H1 (cell line): Measurements from ENCODE around the gene ZIC5. TPM values are rescaled to one million over a fixed set of nuclear protein-coding genes. Genes with fewer than 3 reads are reported as not detected.

Experiments used
- CTCF ChIA-PET: fragments of 300-600 bp; sonication (Branson Sonifier 250); formaldehyde crosslinking; loops from one replicate; lab custom pipeline; 2021; ENCODE audit not compliant: partially characterized antibody; lab: Charles Lee
- POLR2A ChIA-PET: fragments of 300-600 bp; sonication (Branson Sonifier 250); formaldehyde crosslinking; loops from one replicate; lab custom pipeline; 2021; ENCODE audit warnings: inconsistent platforms; ENCODE audit not compliant: partially characterized antibody; lab: Charles Lee
- DNase-seq, 2 experiments: peaks; one replicate each; pipeline versions ENCODE4 v3.0.0 to v3.0.0-alpha.2; 2010 to 2022; ENCODE audit warnings: low spot score in 2 of 2, low read depth in 1 of 2, mixed read lengths in 1 of 2
- FAIRE-seq: peaks from 2 replicates; lab custom pipeline; 2011; peaks lifted over from hg19 to GRCh38; lab: Jason Lieb, UNC
- H2AFZ ChIP-seq: 2 replicates; pipeline ENCODE4 v1.8.1; 2012; ENCODE audit warnings: low read length, inconsistent platforms
- H2AK5ac ChIP-seq: 2 replicates; pipeline ENCODE4 v1.6.1; 2013; ENCODE audit warnings: low read depth, low read length
- H2BK120ac ChIP-seq: replicated peaks from 2 replicates; pipeline ENCODE3; 2013; ENCODE audit warnings: low read depth, low read length, inconsistent platforms
- H2BK12ac ChIP-seq: 2 replicates; pipeline ENCODE4 v1.6.1; 2013; ENCODE audit warnings: low read depth, low read length
- H2BK15ac ChIP-seq: 2 replicates; pipeline ENCODE4 v1.6.1; 2013; ENCODE audit warnings: low read length
- H2BK20ac ChIP-seq: 2 replicates; pipeline ENCODE4 v1.6.1; 2013; ENCODE audit warnings: low read length
- H2BK5ac ChIP-seq: 2 replicates; pipeline ENCODE4 v1.6.1; 2013; ENCODE audit warnings: low read depth, low read length
- H3K14ac ChIP-seq: 2 replicates; pipeline ENCODE4 v1.6.1; 2013; ENCODE audit warnings: inconsistent platforms; ENCODE audit not compliant: insufficient read length
- H3K18ac ChIP-seq: 2 replicates; pipeline ENCODE4 v1.6.1; 2013; ENCODE audit warnings: low read length; ENCODE audit errors: extremely low read depth
- H3K23ac ChIP-seq: 2 replicates; pipeline ENCODE4 v1.6.1; 2013; ENCODE audit warnings: inconsistent platforms; ENCODE audit not compliant: insufficient read length
- H3K23me2 ChIP-seq: 2 replicates; pipeline ENCODE4 v1.6.1; 2013; ENCODE audit warnings: low read depth, low read length
- H3K27ac ChIP-seq: 2 replicates; pipeline ENCODE4 v1.6.1; 2011; ENCODE audit warnings: low read depth, low read length, inconsistent platforms
- H3K27me3 ChIP-seq, 4 experiments: replicated peaks in 1 of 4; 1 replicate in 1 of 4; 2 replicates in 3 of 4; pipeline versions ENCODE4 v1.6.1 to v1.8.1; 2011 to 2013; ENCODE audit warnings: low read length in 3 of 4, mild to moderate bottlenecking in 3 of 4, inconsistent platforms in 2 of 4, mixed read lengths in 2 of 4, moderate library complexity in 1 of 4; ENCODE audit not compliant: control insufficient read depth in 3 of 4, insufficient read depth in 3 of 4; ENCODE audit errors: extremely low read depth in 1 of 4
- H3K36me3 ChIP-seq, 4 experiments: 2 replicates each; pipeline versions ENCODE4 v1.6.1 to v1.8.1; 2011 to 2013; ENCODE audit warnings: mild to moderate bottlenecking in 4 of 4, low read length in 3 of 4, moderate library complexity in 2 of 4, control low read depth in 1 of 4, inconsistent platforms in 1 of 4; ENCODE audit not compliant: insufficient read depth in 4 of 4, control insufficient read depth in 2 of 4
- H3K4ac ChIP-seq: replicated peaks from 2 replicates; pipeline ENCODE3; 2013; ENCODE audit warnings: low read length, low read depth, mixed read lengths, inconsistent platforms; ENCODE audit not compliant: insufficient read length
- H3K4me1 ChIP-seq, 4 experiments: replicated peaks in 1 of 4; 1 replicate in 1 of 4; 2 replicates in 3 of 4; pipeline versions ENCODE4 v1.6.1 to v1.8.1; 2011 to 2013; ENCODE audit warnings: low read length in 3 of 4, inconsistent platforms in 2 of 4, mixed read lengths in 1 of 4; ENCODE audit not compliant: insufficient read depth in 4 of 4, control insufficient read depth in 3 of 4
- H3K4me2 ChIP-seq, 2 experiments: 2 replicates each; pipeline versions ENCODE4 v1.6.1 to v1.8.1; 2011 to 2013; ENCODE audit warnings: low read depth in 2 of 2, low read length in 2 of 2, control low read depth in 1 of 2, inconsistent platforms in 1 of 2, mild to moderate bottlenecking in 1 of 2; ENCODE audit not compliant: insufficient read depth in 1 of 2
- H3K4me3 ChIP-seq, 4 experiments: fragments of 200-600, 300-600 bp in 1 of 4; sonication (generic), shearing (Covaris generic), sonication (Bioruptor Twin) in 1 of 4; 2 replicates each; pipeline versions ENCODE4 v1.5.1 to v1.8.1; 2011 to 2016; ENCODE audit warnings: low read length in 4 of 4, low read depth in 3 of 4, control low read depth in 2 of 4, inconsistent platforms in 2 of 4, mild to moderate bottlenecking in 2 of 4, mixed read lengths in 1 of 4, moderate library complexity in 1 of 4; ENCODE audit not compliant: insufficient read depth in 2 of 4; ENCODE audit errors: extremely low read depth in 1 of 4
- H3K56ac ChIP-seq: replicated peaks from 2 replicates; pipeline ENCODE3; 2013; ENCODE audit warnings: low read depth, mild to moderate bottlenecking, mixed read lengths, low read length, inconsistent platforms; ENCODE audit not compliant: insufficient read length
- H3K79me1 ChIP-seq: 2 replicates; pipeline ENCODE4 v1.6.1; 2013; ENCODE audit warnings: low read depth, low read length, control low read depth
- H3K79me2 ChIP-seq, 2 experiments: 2 replicates each; pipeline versions ENCODE4 v1.6.1 to v1.8.1; 2012 to 2013; ENCODE audit warnings: low read length in 2 of 2, mild to moderate bottlenecking in 2 of 2, inconsistent platforms in 1 of 2; ENCODE audit not compliant: insufficient read depth in 2 of 2, control insufficient read depth in 1 of 2
- H3K9ac ChIP-seq, 4 experiments: replicated peaks in 1 of 4; 1 replicate in 1 of 4; 2 replicates in 3 of 4; pipeline versions ENCODE4 v1.6.1 to v1.8.1; 2011 to 2013; ENCODE audit warnings: low read depth in 3 of 4, low read length in 3 of 4, control low read depth in 2 of 4, mild to moderate bottlenecking in 2 of 4, moderate library complexity in 2 of 4, inconsistent platforms in 1 of 4; ENCODE audit errors: extremely low read depth in 1 of 4
- H3K9me3 ChIP-seq, 2 experiments: 2 replicates each; pipeline versions ENCODE4 v1.6.1 to v1.8.1; 2012 to 2013; ENCODE audit warnings: mild to moderate bottlenecking in 2 of 2, moderate library complexity in 2 of 2, control low read depth in 1 of 2, inconsistent platforms in 1 of 2, low read depth in 1 of 2, low read length in 1 of 2, mixed read lengths in 1 of 2; ENCODE audit not compliant: insufficient read depth in 2 of 2
- H4K20me1 ChIP-seq, 2 experiments: replicated peaks in 1 of 2; 2 replicates each; pipeline versions ENCODE3 to v1.8.1; 2011 to 2013; ENCODE audit warnings: inconsistent platforms in 2 of 2, low read length in 2 of 2, mild to moderate bottlenecking in 1 of 2; ENCODE audit not compliant: insufficient read depth in 2 of 2, control insufficient read depth in 1 of 2
- H4K5ac ChIP-seq: 2 replicates; pipeline ENCODE4 v1.6.1; 2013; ENCODE audit warnings: low read length, low read depth, mixed read lengths, inconsistent platforms; ENCODE audit not compliant: insufficient read length
- H4K8ac ChIP-seq: 2 replicates; pipeline ENCODE4 v1.8.0; 2013; ENCODE audit warnings: mild to moderate bottlenecking, moderate library complexity, low read length, inconsistent platforms; ENCODE audit not compliant: insufficient read depth; ENCODE audit errors: extremely low read depth
- H4K91ac ChIP-seq: replicated peaks from 2 replicates; pipeline ENCODE3; 2013; ENCODE audit warnings: low read length, mixed read lengths, inconsistent platforms; ENCODE audit not compliant: insufficient read length
- BCL11A ChIP-seq, 2 experiments: IDR thresholded peaks; one replicate each; pipeline ENCODE4 v1.6.1; 2011; ENCODE audit warnings: low read depth in 2 of 2, low read length in 2 of 2, mild to moderate bottlenecking in 2 of 2
- CHD1 ChIP-seq: IDR thresholded peaks from 2 replicates; pipeline ENCODE4 v1.6.1; 2012; ENCODE audit warnings: low read depth, low read length, improper control_type of control experiment
- EGR1 ChIP-seq: IDR thresholded peaks from 2 replicates; pipeline ENCODE4 v1.6.1; 2011; ENCODE audit warnings: low read depth, low read length, borderline replicate concordance
- JUN ChIP-seq: IDR thresholded peaks from 2 replicates; pipeline ENCODE4 v1.6.1; 2011; ENCODE audit warnings: low read depth, mild to moderate bottlenecking, improper control_type of control experiment, low read length
- KDM1A ChIP-seq: fragments of 200-600, 300-600 bp; sonication (generic); IDR thresholded peaks from 2 replicates; pipeline ENCODE4 v1.7.1; 2016; ENCODE audit warnings: mild to moderate bottlenecking, low read length, borderline replicate concordance
- KDM4A ChIP-seq: IDR thresholded peaks from one replicate; pipeline ENCODE4 v1.7.1; 2012; ENCODE audit warnings: low read depth, mild to moderate bottlenecking, moderate library complexity, low read length, inconsistent platforms; ENCODE audit not compliant: severe bottlenecking
- WGBS, 2 experiments: shearing (Covaris generic) in 1 of 2; methylation state at CpG; one replicate each; pipeline versions ENCODE4 v1.1.6 to v1.1.7; 2013 to 2015; ENCODE audit warnings: low lambda C conversion rate in 2 of 2, mixed read lengths in 2 of 2, inconsistent platforms in 1 of 2, low coverage in 1 of 2, missing lambda C conversion rate in 1 of 2; ENCODE audit not compliant: insufficient replicate concordance in 2 of 2, insufficient coverage in 1 of 2, insufficient read length in 1 of 2; ENCODE audit errors: extremely low coverage in 1 of 2, missing lambda C conversion rate in 1 of 2; 5-methylcytosine and 5-hydroxymethylcytosine counted together
- polyA plus RNA-seq, 7 experiments: library from polyadenylated mRNA; depleted of rRNA in 3 of 7; stranded (reverse) in 5 of 7; unstranded in 2 of 7; fragments of >200 nt in 5 of 7; fragments of 200-250 nt in 2 of 7; gene quantifications; 1 replicate in 5 of 7; 2 replicates in 1 of 7; 4 replicates in 1 of 7; pipeline versions ENCODE4 v1.2.1 to v1.2.3, GENCODE V29; 2011 to 2013; ENCODE audit warnings: missing spikeins in 2 of 7, mixed read lengths in 2 of 7
- total RNA-seq: library from RNA; stranded (reverse); fragmentation: NEBNext Ultra II Directional; extraction: Animal tissue kit (Norgen Biotek cat#: 25700); gene quantifications from 2 replicates; pipeline ENCODE4 v1.2.1, GENCODE V29; 2021
- TF ChIP-seq, protein P1 (sequence below): IDR thresholded peaks from 2 replicates; pipeline ENCODE4 v1.6.1; 2011; ENCODE audit warnings: low read depth, mild to moderate bottlenecking, low read length; ENCODE audit not compliant: insufficient read depth

Gene ZIC5
- total and polyA plus RNA-seq, 2 of the 8 experiments (the other 6 are each of a cell fraction or from before 2014, with no cell fraction given) = 14.2 to 52.7 TPM

- H3K27me3 ChIP-seq = peaks cover 7 to 47% (median 37%) of the 10 kb centered on the region in 4 experiments; a peak in 6 of 7 replicates
Observed at GRCh38 chr13:99960663-99961311, 10.8 kb downstream of the ZIC5 start.

More at GRCh38 chr13:99960663-99961311, 10.8 kb downstream of the ZIC5 start:
- Histone ChIP-seq H3K4me3 (peak overlapping the region in 1 of 4 experiments; percentile 47; a peak in 5 of 8 replicates), H2AFZ (no peak overlapping the region), H2BK120ac (no peak overlapping the region), H3K23ac (no peak overlapping the region), H3K36me3 (peaks cover 0 to 30% (median 16%) of the 10 kb centered on the region in 4 experiments; a peak in 6 of 8 replicates), H4K8ac (no peak overlapping the region), H3K4me1 (peaks cover 10 to 32% (median 20%) of the 10 kb centered on the region in 4 experiments), H3K27ac (no peak overlapping the region), H3K9me3 (no peaks in the 10 kb centered on the region), H3K79me2 (peaks cover 0 to 15% of the 10 kb centered on the region in 2 experiments; a peak in 2 of 4 replicates), H3K23me2 (peaks cover 39% of the 10 kb centered on the region), H3K4me2 (peak overlapping the region; percentile 67 to 98), H2AK5ac (no peak overlapping the region), H3K56ac (no peak overlapping the region), H3K4ac (no peak overlapping the region), H4K20me1 (peaks cover 10 to 11% of the 10 kb centered on the region in 2 experiments), H3K14ac (no peak overlapping the region), H3K9ac (no peak overlapping the region), H4K5ac (no peak overlapping the region), H2BK12ac (peak overlapping the region; percentile 46; the same call in 1 of the 2 replicates), H4K91ac (no peak overlapping the region), H2BK20ac (no peak overlapping the region), H2BK15ac (no peak overlapping the region), H3K79me1 (no peaks in the 10 kb centered on the region), H3K18ac (peak overlapping the region; percentile 24; the same call in 1 of the 2 replicates), H2BK5ac (no peak overlapping the region; the same call in 1 of the 2 replicates)
- FAIRE-seq (no peak), DNase-seq (no peak)
- CTCF ChIA-PET = interaction anchor here (0.7 to 11.7 kb wide), 16 partner anchors 9 to 343 kb away, joined by 3 to 93 read pairs (median 3); partner anchors contain the start of gene ZIC2
- POLR2A ChIA-PET = interaction anchor here (0.6 to 8.9 kb wide), 12 partner anchors 10 to 305 kb away, joined by 3 to 80 read pairs (median 6); partner anchors contain the start of genes ZIC2 and ZIC5
- TF ChIP-seq CHD1 (no peak), KDM1A (no peak), EGR1 (peak; percentile 92), KDM4A (no peak), JUN (no peak), BCL11A (IDR thresholded peaks at IDR 0.05; ENCODE audit: low read depth in 2 of 2, low read length in 2 of 2) (no peak)
- TF ChIP-seq, protein P1, sequence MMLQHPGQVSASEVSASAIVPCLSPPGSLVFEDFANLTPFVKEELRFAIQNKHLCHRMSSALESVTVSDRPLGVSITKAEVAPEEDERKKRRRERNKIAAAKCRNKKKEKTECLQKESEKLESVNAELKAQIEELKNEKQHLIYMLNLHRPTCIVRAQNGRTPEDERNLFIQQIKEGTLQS = no peak
- 8% methylated on average over 13 of the region's 13 CpGs; no CpG with 5 or more reads in 1 of the 2 experiments for WGBS, 2 experiments
